HL-60 (cell line): ENCODE results near the gene MDFIC.

Experiments used
- CTCF ChIP-seq: IDR thresholded peaks from one replicate; pipeline ENCODE4 v1.5.1; 2011; ENCODE audit warnings: low read length, control low read depth, inconsistent platforms; ENCODE audit not compliant: insufficient read depth
- GABPA ChIP-seq: IDR thresholded peaks from 2 replicates; pipeline ENCODE4 v1.6.1; 2012; ENCODE audit warnings: low read depth
- POLR2AphosphoS5 ChIP-seq: IDR thresholded peaks from 2 replicates; pipeline ENCODE4 v1.6.1; 2012; ENCODE audit warnings: low read depth

- no peak for TF ChIP-seq CTCF
- no peak for TF ChIP-seq GABPA
- no peak for TF ChIP-seq POLR2AphosphoS5
Observed at GRCh38 chr7:114879554-114879953, 42.3 kb upstream of the MDFIC start.
